Ovary (tissue), 9 donors: ENCODE measurements around the gene ZNF789. TPM values are rescaled to one million over a fixed set of nuclear protein-coding genes. Genes with fewer than 3 reads are reported as not detected.

Experiments used
- DNase-seq, 5 donors: peaks; one replicate each; pipeline ENCODE4 v3.0.0-alpha.2; 2019 to 2020
- H3K27ac ChIP-seq, 2 donors: fragments of 200-600 bp; one replicate each; pipeline versions ENCODE4 v1.5.1 to v1.8.0; 2019 to 2022
- H3K27me3 ChIP-seq: fragments of 200-600 bp; one replicate; pipeline ENCODE4 v1.8.0; 2022
- H3K36me3 ChIP-seq: fragments of 200-600 bp; sonication (generic); one replicate; pipeline ENCODE4 v1.5.1; 2019
- H3K4me1 ChIP-seq: one replicate; pipeline ENCODE4 v1.8.1; 2013; ENCODE audit warnings: mild to moderate bottlenecking, moderate library complexity; ENCODE audit not compliant: insufficient read depth
- H3K4me3 ChIP-seq: fragments of 200-600 bp; sonication (generic); one replicate; pipeline ENCODE4 v1.5.1; 2017
- H3K9me3 ChIP-seq, 2 donors: fragments of 200-600 bp in 1 of 2; sonication (generic) in 1 of 2; one replicate each; pipeline versions ENCODE4 v1.5.1 to v1.8.1; 2013 to 2019; ENCODE audit warnings: mild to moderate bottlenecking in 1 of 2, moderate library complexity in 1 of 2
- EP300 ChIP-seq: sonication (generic); formaldehyde crosslinking; IDR thresholded peaks from one replicate; pipeline ENCODE4 v1.6.1; 2017; ENCODE audit warnings: antibody characterized with exemption
- POLR2A ChIP-seq: fragments of 450-650 bp; IDR thresholded peaks from one replicate; pipeline ENCODE4 v1.6.1; 2017; ENCODE audit warnings: antibody characterized with exemption, mild to moderate bottlenecking, moderate library complexity
- WGBS, 3 donors: extraction: QIAGEN DNeasy Blood & Tissue Kit in 1 of 3; methylation state at CpG; one replicate each; pipeline versions ENCODE4 v1.1.5 to v1.1.7; 2013 to 2017; 5-methylcytosine and 5-hydroxymethylcytosine counted together
- intact Hi-C, 4 donors: fragments of 100-400 bp; cut with DNase I; formaldehyde crosslinking; loops; one replicate each; pipeline versions ENCODE4 v1.11.0 to v1.15.1; 2022 to 2023
- polyA plus RNA-seq, 2 donors: library from polyadenylated mRNA; stranded (reverse); fragments of 200-250 nt in 1 of 2; fragments of 350-450 nt in 1 of 2; fragmentation: Illumina TruSeq in 1 of 2; extraction: RNeasy Lipid Tissue Mini Kit (QIAGEN cat#74804) in 1 of 2; gene quantifications; one replicate each; pipeline ENCODE4 v1.2.3, GENCODE V29; 2013 to 2014
- total RNA-seq, 7 donors: library from RNA; depleted of rRNA in 2 of 7; stranded (reverse); fragments of >200 nt in 2 of 7; fragmentation: NEBNext Ultra II Directional in 3 of 7; extraction: Animal tissue kit (Norgen Biotek cat#: 25700) in 3 of 7; gene quantifications; one replicate each; pipeline versions ENCODE4 v1.1.0 to v1.2.4, GENCODE V29; 2016 to 2023
- TF ChIP-seq, protein P1 (sequence below), 3 donors: fragments of 450-650 bp in 2 of 3; fragments of 200-600 bp in 1 of 3; IDR thresholded peaks; one replicate each; pipeline versions ENCODE4 v1.5.1 to v1.8.0; 2016 to 2022; ENCODE audit warnings: antibody characterized with exemption in 3 of 3, mild to moderate bottlenecking in 1 of 3
- donor health status: DM: no; HTN: no; CAD: no; lungs with moderate emphysema.
- donor health status: DM: no; HTN: no; CAD: no.
- donor health status: Bipolar disorder and iron deficiency.
- donor health status: DM: yes; HTN: yes; CAD: no.
- donor health status: DM: no; HTN: no; CAD: no.
- donor health status: DM: yes; HTN: yes; CAD: no.

Gene ZNF789
- total and polyA plus RNA-seq, 9 donors: 4.4 to 15.8 (median 10.1) TPM

DNA sequence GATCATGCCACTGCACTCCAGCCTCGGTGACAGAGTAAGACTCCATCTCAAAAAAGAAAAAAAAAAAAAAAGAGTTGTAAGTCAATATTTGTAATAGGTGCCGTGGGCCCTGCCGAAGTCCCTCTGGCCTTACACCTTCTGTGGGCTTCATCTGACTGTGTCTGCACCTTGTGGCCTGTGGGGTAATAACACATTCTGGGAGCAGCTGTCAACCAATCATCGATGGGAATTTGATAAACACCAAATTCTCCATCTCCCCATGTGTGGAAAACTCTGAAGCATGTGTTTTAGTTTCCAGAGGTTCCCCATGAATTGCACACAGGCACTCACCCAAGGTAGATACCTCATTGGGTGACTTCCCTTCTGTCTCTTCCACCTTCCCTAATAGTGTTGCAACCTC is 16.5 kb downstream of the ZNF789 start:
- Histone ChIP-seq H3K4me3 (no peak overlapping the region), H3K9me3 (peaks cover 0 to 10% of the 10 kb centered on the region in 2 donors), H3K27me3 (no peaks in the 10 kb centered on the region), H3K4me1 (no peaks in the 10 kb centered on the region), H3K27ac (no peak overlapping the region), H3K36me3 (peaks cover 2% of the 10 kb centered on the region)
- intact Hi-C loops: no loop called here
- WGBS, 3 donors: 89 to 94% (median 90%) methylated on average over 4 of the region's 4 CpGs
- DNase-seq: no peak
- no peak for TF ChIP-seq EP300
- no peak for TF ChIP-seq POLR2A
- TF ChIP-seq, protein P1, sequence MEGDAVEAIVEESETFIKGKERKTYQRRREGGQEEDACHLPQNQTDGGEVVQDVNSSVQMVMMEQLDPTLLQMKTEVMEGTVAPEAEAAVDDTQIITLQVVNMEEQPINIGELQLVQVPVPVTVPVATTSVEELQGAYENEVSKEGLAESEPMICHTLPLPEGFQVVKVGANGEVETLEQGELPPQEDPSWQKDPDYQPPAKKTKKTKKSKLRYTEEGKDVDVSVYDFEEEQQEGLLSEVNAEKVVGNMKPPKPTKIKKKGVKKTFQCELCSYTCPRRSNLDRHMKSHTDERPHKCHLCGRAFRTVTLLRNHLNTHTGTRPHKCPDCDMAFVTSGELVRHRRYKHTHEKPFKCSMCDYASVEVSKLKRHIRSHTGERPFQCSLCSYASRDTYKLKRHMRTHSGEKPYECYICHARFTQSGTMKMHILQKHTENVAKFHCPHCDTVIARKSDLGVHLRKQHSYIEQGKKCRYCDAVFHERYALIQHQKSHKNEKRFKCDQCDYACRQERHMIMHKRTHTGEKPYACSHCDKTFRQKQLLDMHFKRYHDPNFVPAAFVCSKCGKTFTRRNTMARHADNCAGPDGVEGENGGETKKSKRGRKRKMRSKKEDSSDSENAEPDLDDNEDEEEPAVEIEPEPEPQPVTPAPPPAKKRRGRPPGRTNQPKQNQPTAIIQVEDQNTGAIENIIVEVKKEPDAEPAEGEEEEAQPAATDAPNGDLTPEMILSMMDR (IDR thresholded peaks at IDR 0.05): no peak

DNA sequence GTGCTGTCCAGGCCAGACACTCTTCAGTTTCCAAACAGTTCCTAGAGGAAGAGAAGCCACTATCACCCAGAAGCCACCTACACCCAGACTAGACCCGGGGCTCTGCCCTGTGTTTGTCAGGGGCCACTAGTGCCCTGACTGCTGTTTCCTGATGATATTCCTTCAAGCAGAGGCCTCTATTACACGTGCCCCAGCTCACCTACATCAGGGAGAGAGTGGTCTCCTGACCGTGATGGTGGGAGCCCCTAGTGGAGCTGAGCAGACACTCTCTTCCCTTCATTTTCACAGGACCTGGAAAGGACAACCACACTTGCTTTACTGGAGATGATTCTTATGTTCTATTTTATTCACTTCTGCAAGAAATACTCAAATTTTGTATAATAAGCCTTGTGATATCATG is 18.2 kb downstream of the ZNF789 start:
- H3K36me3 ChIP-seq: peaks cover 3% of the 10 kb centered on the region
- WGBS, 3 donors: 61 to 66% (median 64%) methylated on average over 3 of the region's 3 CpGs

DNA sequence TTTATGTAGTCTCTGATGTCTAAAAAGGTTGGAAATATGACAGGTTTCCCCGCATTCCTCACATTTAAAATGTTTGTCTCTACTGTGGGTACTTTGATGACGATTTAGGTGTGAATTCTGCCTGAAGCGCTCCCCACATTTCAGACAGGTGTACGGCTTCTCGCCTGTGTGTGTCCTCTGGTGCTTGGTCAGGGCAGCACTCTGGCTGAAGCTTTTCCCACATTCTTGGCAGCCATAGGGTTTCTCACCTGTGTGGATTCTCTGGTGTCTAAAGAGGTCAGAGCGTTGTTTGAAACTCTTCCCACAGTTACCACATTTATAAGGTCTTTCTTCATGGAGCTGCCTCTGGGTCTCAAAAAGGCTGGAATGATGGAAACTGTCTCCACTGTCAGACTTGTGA is 21.1 kb downstream of the ZNF789 start:
- no peak for DNase-seq
- peaks cover 0 to 18% of the 10 kb centered on the region in 2 donors for H3K9me3 ChIP-seq
- H3K27me3 ChIP-seq: no peaks in the 10 kb centered on the region
- H3K4me1 ChIP-seq: peaks cover 9% of the 10 kb centered on the region
- TF ChIP-seq, protein P1 (IDR thresholded peaks at IDR 0.05): no peak
- TF ChIP-seq POLR2A: no peak
- no peak for TF ChIP-seq EP300
- no peak overlapping the region for H3K4me3 ChIP-seq
- WGBS, 3 donors: 95 to 98% (median 98%) methylated on average over 6 of the region's 6 CpGs
- peaks cover 3% of the 10 kb centered on the region for H3K36me3 ChIP-seq
- intact Hi-C loops: no loop called here
- H3K27ac ChIP-seq: no peak overlapping the region

More for the DNA sequence above, 18.2 kb downstream of the ZNF789 start:
- Histone ChIP-seq H3K4me1 (no peaks in the 10 kb centered on the region), H3K27ac (no peak overlapping the region), H3K27me3 (no peaks in the 10 kb centered on the region), H3K9me3 (peaks cover 0 to 14% of the 10 kb centered on the region in 2 donors), H3K4me3 (no peak overlapping the region)
- no peak for TF ChIP-seq POLR2A
- TF ChIP-seq, protein P1 (IDR thresholded peaks at IDR 0.05): no peak
- no peak for TF ChIP-seq EP300
- intact Hi-C loops: no loop called here
- DNase-seq: no peak

DNA sequence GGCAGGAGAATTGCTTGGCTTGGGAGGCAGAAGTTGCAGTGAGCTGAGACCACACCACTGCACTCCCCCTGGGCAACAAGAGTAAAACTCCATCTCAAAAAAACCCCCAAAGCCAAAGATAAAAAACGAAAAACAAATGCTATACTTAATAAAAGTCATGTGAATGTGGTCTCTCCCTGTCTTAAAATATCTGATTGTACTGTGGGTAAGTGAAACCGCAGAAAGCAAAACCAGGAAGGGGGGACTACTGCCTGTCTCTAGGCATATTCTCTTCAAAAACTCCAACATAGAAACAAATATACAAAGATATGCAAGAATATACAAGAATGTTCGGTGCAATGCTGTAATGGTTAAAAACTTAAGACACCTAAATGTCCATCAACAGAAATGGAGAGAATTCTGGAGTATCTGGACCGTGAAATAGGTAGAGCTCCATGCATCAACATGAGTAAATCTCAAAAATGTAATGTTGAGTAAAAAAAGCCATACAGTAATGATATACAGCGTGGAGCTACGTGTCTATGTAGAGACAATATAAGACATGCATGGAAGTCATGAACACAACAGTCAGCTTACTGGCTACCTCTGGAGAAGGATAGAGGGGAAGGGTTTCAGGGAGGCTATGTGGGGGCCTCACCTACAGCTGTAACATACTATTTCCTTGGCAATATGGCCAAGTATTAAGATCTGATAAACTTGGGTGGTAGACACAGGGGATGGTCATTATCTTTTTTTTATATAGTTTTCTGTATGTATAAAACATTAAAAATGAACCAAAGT is 25.3 kb downstream of the ZNF789 start:
- H3K4me1 ChIP-seq: peaks cover 9% of the 10 kb centered on the region
- peak overlapping the region; percentile 99 for H3K4me3 ChIP-seq
- intact Hi-C loops: no loop called here
- 81 to 84% (median 83%) methylated on average over 6 of the region's 6 CpGs for WGBS, 3 donors
- TF ChIP-seq POLR2A (no peak), EP300 (no peak)
- TF ChIP-seq, protein P1 (IDR thresholded peaks at IDR 0.05): no peak
- H3K27me3 ChIP-seq: no peaks in the 10 kb centered on the region
- peaks cover 0 to 18% of the 10 kb centered on the region in 2 donors for H3K9me3 ChIP-seq
- H3K36me3 ChIP-seq: peaks cover 3% of the 10 kb centered on the region
- no peak overlapping the region for H3K27ac ChIP-seq
- DNase-seq: no peak
